ENCODE measurements around the gene HSP90AB1.

The HSP90AB1 gene

DNA sequence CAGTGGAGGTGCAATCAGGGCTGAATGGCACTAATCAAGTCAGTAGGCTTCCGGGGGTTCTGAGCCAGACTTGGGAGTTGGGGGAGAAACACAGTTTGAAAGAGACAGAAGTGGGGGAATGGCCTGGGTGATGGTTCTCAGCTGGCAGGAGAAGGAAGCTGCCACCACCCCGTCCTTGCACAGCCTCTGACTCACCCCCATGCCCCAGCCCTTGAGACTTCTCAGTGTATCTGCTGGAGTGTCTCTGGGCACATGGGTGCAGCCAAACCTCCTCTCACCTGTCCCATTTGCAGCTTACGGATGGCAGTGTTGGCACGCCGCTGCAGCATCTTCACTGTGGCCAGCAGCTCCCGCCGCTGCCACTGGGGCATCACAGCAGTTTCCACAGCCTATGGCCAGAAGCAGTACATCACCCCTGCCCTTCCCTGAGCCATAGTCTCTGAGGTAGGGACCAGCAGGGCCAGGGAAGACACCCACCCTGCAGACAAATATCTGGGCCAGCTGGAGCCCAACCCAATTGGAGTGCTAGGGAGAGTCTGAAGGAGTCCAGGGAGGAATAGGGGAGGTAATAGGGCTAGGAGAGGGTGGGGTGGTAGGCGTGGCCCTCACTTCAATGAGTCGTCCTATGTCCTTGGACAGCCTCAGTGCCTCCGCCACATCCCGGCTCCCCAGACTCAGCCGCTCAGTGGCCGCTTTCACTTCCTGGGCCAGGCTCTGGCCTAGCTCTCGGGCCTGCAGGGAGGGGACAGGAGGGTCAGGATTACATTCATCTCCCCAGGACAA, 55.1 kb downstream of the HSP90AB1 start:
- Histone ChIP-seq H3K9me3 (ENCODE audit: control insufficient read depth in 1 of 2, low read length in 2 of 2) (no peaks in the 10 kb centered on the region), H3K4me1 (ENCODE audit: control insufficient read depth in 1 of 2, insufficient read depth in 2 of 2, low read length in 2 of 2) (peaks cover 2 to 11% of the 10 kb centered on the region in 2 donors), H3K27ac (ENCODE audit: low read length) (no peak overlapping the region), H3K36me3 (ENCODE audit: control insufficient read depth in 1 of 2, insufficient read depth in 2 of 2, low read length in 2 of 2) (peaks cover 41 to 69% of the 10 kb centered on the region in 2 donors), H3K4me3 (ENCODE audit: low read depth in 1 of 2, low read length in 2 of 2) (no peak overlapping the region), H3K27me3 (ENCODE audit: low read depth, low read length) (peaks cover 11% of the 10 kb centered on the region)

- Histone ChIP-seq H3K36me3 (ENCODE audit: control insufficient read depth in 1 of 2, insufficient read depth in 2 of 2, low read length in 2 of 2) (peaks cover 42 to 78% of the 10 kb centered on the region in 2 donors), H3K27me3 (ENCODE audit: low read depth, low read length) (peaks cover 6% of the 10 kb centered on the region), H3K9me3 (ENCODE audit: control insufficient read depth in 1 of 2, low read length in 2 of 2) (no peaks in the 10 kb centered on the region), H3K4me1 (ENCODE audit: control insufficient read depth in 1 of 2, insufficient read depth in 2 of 2, low read length in 2 of 2) (peaks cover 0 to 2% of the 10 kb centered on the region in 2 donors), H3K4me3 (ENCODE audit: low read depth in 1 of 2, low read length in 2 of 2) (no peak overlapping the region), H3K27ac (ENCODE audit: low read length) (no peak overlapping the region)
Measured at GRCh38 chr6:44302856-44303255, 56.0 kb downstream of the HSP90AB1 start.

Measured in muscle layer of duodenum (tissue), 2 donors.